ENCODE results near the gene GSS. TPM values are rescaled to one million over a fixed set of nuclear protein-coding genes. Genes with fewer than 3 reads are reported as not detected.

Gene GSS
- total and polyA plus RNA-seq, 2 of the 8 experiments (the other 6 are each of a cell fraction or from before 2014, with no cell fraction given): 34.6 to 43.2 TPM

GRCh38 chr20:34976286-34976685 is 20.7 kb upstream of the GSS start:
- no peak overlapping the region for H4K8ac ChIP-seq (ENCODE audit: extremely low read depth, insufficient read depth, low read length)
- H3K14ac ChIP-seq (ENCODE audit: insufficient read length): no peak overlapping the region
- H4K20me1 ChIP-seq (replicated peaks in 1 of 2; ENCODE audit: control insufficient read depth in 1 of 2, insufficient read depth in 2 of 2, low read length in 2 of 2): no peaks in the 10 kb centered on the region
- H3K4me1 ChIP-seq (replicated peaks in 1 of 4; ENCODE audit: control insufficient read depth in 3 of 4, insufficient read depth in 4 of 4, low read length in 3 of 4): peaks cover 0 to 24% (median 8%) of the 10 kb centered on the region in 4 experiments; a peak in 5 of 7 replicates
- H2BK5ac ChIP-seq (ENCODE audit: low read depth, low read length): no peak overlapping the region
- H2AK5ac ChIP-seq (ENCODE audit: low read depth, low read length): no peak overlapping the region
- no peak overlapping the region for H4K5ac ChIP-seq (ENCODE audit: insufficient read length, low read depth, low read length)
- no peak overlapping the region for H3K9ac ChIP-seq (replicated peaks in 1 of 4; ENCODE audit: extremely low read depth in 1 of 4, low read depth in 3 of 4, low read length in 3 of 4)
- H4K91ac ChIP-seq (replicated peaks; ENCODE audit: insufficient read length, low read length): no peak overlapping the region
- H3K56ac ChIP-seq (replicated peaks; ENCODE audit: insufficient read length, low read depth, low read length): no peak overlapping the region
- 90% methylated on average over 12 of the region's 12 CpGs; no CpG with 5 or more reads in 1 of the 2 experiments for WGBS, 2 experiments (ENCODE audit: extremely low coverage in 1 of 2, insufficient coverage in 1 of 2, insufficient read length in 1 of 2, insufficient replicate concordance in 2 of 2, low coverage in 1 of 2, low lambda C conversion rate in 2 of 2, missing lambda C conversion rate in 1 of 2)
- no peak overlapping the region for H2AFZ ChIP-seq (ENCODE audit: low read length)
- H3K4me2 ChIP-seq (ENCODE audit: insufficient read depth in 1 of 2, low read depth in 2 of 2, low read length in 2 of 2): no peak overlapping the region
- no peaks in the 10 kb centered on the region for H3K23me2 ChIP-seq (ENCODE audit: low read depth, low read length)
- H3K79me1 ChIP-seq (ENCODE audit: low read depth, low read length): no peaks in the 10 kb centered on the region
- TF ChIP-seq SAP30 (IDR thresholded peaks at IDR 0.05; ENCODE audit: insufficient read depth, insufficient replicate concordance, low read length): no peak
- no peak for TF ChIP-seq BCL11A (IDR thresholded peaks at IDR 0.05; ENCODE audit: low read depth in 2 of 2, low read length in 2 of 2)
- TF ChIP-seq SRF (IDR thresholded peaks at IDR 0.05; ENCODE audit: low read depth, low read length): no peak
- no peak overlapping the region for H3K4me3 ChIP-seq (ENCODE audit: extremely low read depth in 1 of 4, insufficient read depth in 2 of 4, low read depth in 3 of 4, low read length in 4 of 4)
- ChIA-PET CTCF (ENCODE audit: partially characterized antibody) (interaction anchor here (1.1 to 4.6 kb wide), 3 partner anchors 19 to 104 kb away, joined by 3 to 20 read pairs (median 4); partner anchors contain the start of gene GGT7), POLR2A (ENCODE audit: partially characterized antibody) (interaction anchor here (0.6 kb wide), 1 partner anchor 71 kb away, joined by 5 read pairs; no protein-coding TSS in a partner anchor)
- H2BK120ac ChIP-seq (replicated peaks; ENCODE audit: low read depth, low read length): no peak overlapping the region
- H2BK20ac ChIP-seq (ENCODE audit: low read length): no peak overlapping the region
- DNase-seq (ENCODE audit: low read depth in 1 of 2, low spot score in 2 of 2) (no peak), FAIRE-seq (no peak)
- no peak overlapping the region for H3K18ac ChIP-seq (ENCODE audit: extremely low read depth, low read length)
- no peak overlapping the region for H2BK12ac ChIP-seq (ENCODE audit: low read depth, low read length)
- no peak overlapping the region for H3K23ac ChIP-seq (ENCODE audit: insufficient read length)
- H3K27me3 ChIP-seq (replicated peaks in 1 of 4; ENCODE audit: control insufficient read depth in 3 of 4, extremely low read depth in 1 of 4, insufficient read depth in 3 of 4, low read length in 3 of 4): no peaks in the 10 kb centered on the region; a peak in 1 of 7 replicates
- H3K36me3 ChIP-seq (ENCODE audit: control insufficient read depth in 2 of 4, insufficient read depth in 4 of 4, low read length in 3 of 4): no peaks in the 10 kb centered on the region
- H2BK15ac ChIP-seq (ENCODE audit: low read length): no peak overlapping the region
- H3K27ac ChIP-seq (ENCODE audit: low read depth, low read length): no peak overlapping the region
- no peaks in the 10 kb centered on the region for H3K79me2 ChIP-seq (ENCODE audit: control insufficient read depth in 1 of 2, insufficient read depth in 2 of 2, low read length in 2 of 2)
- H3K4ac ChIP-seq (replicated peaks; ENCODE audit: insufficient read length, low read depth, low read length): no peak overlapping the region
- H3K9me3 ChIP-seq (ENCODE audit: insufficient read depth in 2 of 2, low read depth in 1 of 2, low read length in 1 of 2): no peaks in the 10 kb centered on the region

Measured in H1 (cell line).